EH (cell line): Measurements from ENCODE around the gene ARAP2.

Experiments used
- DNase-seq: peaks from one replicate; pipeline ENCODE4 v3.0.0-alpha.2; 2015; ENCODE audit warnings: low read depth

ARAP2 gene

DNA sequence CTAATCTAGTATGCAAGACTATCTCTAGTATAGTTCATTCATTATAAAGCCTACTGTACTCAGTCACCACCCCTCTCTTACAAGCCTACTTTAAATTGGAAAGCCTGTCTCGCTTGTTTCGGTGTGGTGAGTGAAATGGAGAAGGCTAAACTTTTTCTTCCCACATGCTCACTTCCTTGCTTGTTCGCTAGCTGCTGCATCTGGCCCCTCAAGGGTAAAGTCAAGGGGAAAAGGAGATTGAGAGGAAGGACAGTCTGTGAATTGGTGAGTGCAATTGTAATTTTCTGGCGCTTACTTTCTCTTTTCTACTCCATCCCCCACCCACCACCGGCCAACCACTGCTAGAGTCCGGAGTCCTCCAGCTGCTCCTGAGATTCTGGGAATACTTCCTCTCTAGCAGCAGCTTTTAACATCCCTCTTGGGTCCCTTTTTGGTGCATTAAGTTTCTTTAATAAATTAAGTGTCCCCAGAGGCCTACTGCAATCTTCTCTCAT lies 12.1 kb upstream of the ARAP2 start:
- no peak for DNase-seq

DNA sequence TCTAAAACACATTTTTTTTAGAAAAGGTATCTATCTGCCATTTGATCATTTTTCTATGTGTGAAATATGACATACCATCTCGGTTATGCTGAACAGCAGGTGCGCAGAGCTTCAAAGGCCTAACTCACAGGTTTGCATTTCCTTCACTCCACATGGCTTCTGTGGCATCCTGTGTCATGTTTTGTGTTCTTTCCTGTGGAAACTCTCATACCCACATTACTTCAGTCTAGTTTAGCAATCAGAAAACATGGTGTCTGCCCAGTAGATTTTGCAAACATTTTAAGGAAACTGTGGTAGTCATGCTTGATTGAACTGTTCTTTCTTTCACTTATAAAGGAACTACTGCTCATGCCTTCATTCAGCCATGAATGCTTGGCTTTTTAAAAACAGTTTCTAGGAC lies 11.3 kb upstream of the ARAP2 start:
- DNase-seq = no peak

GRCh38 chr4:36254371-36254770 lies 10.1 kb upstream of the ARAP2 start:
- DNase-seq = no peak

- no peak for DNase-seq
Observed at GRCh38 chr4:36251983-36252382, 7.7 kb upstream of the ARAP2 start.

- no peak for DNase-seq
Observed at GRCh38 chr4:36249610-36250009, 5.3 kb upstream of the ARAP2 start.

DNA sequence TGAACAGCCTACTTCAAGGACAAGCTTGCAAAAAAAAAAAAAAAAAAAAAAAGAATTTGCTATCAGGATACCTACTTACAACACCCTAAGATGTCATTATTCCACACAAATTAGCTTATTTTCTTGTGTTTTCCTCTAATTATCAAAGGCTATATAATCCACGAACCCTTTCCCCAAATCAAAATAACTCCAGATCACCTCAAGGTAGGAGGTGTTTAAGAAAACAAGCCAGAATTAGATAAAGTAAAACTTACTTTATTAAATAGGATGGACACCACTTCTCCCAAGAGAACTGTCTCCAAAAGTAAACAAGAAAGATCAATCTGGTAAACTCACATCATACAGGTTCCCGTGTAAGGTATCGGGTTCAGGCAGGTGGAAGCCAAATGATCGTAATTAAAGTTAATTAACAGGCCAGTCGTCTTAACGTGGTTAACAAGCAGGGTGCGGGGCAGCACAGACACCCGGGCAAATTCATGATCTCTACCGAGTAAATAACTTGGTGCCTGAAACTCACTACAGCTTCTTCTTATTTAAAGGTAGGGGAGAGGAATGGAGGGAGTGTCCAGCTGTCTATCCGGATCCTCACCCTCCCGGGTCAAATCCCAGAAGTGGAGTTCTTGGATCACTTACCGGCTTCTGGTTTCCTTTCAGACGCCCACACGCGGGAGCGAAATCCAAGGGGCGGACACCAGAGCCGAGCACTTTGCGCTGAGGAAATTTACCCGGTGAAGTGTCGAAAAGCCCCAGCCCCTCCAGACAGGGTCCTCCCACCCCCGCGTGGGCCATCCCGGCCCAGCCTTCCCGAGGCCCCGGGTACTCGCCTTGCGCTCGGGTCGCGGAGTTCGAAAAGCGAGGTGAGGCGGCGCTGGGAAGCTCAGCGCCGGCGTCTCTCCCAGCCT lies 708 bp downstream of the ARAP2 start:
- no peak for DNase-seq

DNA sequence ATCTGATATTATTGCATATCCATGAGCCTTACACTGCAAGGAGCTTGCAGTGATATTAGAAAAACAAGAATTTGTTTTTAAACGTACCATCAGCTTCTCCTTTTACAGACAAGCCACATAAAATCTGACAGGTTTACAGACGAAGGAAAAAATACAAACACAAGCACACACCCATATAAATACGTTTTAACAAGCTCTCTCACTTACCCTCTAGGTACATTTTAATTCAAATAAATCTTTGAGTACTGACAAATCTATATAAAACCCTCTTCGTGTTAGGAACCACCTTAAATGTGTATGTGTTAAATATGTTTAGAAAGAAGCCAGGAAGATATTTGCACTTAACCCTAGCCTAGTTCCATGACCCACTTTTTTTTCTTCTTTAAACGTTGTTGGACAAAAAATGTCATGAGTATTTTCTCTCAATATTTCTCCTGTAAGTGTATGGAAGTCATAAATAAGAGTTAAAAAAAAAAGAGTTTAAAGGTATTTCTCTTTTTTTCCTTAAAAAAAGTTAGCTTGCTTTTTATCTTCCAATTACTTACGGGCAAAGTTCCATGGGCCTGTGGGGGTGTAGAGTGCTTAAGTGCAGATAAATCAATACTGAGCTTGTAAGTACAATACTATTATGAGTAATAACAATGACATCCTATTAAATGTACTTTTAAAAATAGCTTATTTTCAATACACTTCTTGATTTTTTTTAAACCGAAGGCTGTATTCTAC lies 1.5 kb downstream of the ARAP2 start:
- no peak for DNase-seq

GRCh38 chr4:36241771-36242170 lies 2.5 kb downstream of the ARAP2 start:
- no peak for DNase-seq

GRCh38 chr4:36237366-36238313 lies 6.7 kb downstream of the ARAP2 start:
- no peak for DNase-seq

GRCh38 chr4:36236159-36236558 lies 8.2 kb downstream of the ARAP2 start:
- DNase-seq = no peak

- no peak for DNase-seq
Observed at GRCh38 chr4:36235306-36235705, 9.0 kb downstream of the ARAP2 start.

DNA sequence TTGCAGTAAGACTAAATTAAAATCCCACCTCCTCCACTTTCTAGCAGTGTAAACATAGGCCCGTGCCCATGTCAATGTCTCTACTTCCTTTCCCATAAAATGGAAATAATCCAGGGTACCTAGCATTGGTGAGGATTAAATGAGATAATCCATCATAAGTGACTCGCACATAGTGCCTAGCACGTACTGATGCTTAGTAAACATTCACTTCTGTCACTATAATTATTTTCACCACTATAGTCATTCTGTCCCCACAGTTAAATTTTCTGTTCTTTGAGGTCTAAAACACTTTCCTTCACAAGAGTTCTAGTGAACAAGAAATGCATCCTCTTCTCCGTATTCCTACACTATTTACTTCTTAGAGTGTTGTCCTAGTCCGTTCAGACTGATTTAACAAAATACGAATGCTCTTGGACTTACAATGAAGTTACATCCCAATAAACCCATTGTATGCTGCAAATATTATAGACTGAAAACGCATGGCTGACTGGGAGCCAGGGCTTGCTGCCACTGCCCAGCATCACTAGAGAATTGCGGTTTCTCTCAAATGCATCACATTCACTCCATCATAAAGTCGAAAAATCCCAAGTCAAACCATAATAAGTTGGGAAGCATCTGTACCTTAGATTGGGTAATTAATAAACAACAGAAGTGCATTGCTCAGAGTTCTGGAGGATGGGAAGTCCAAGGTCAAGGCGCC lies 10.6 kb downstream of the ARAP2 start:
- DNase-seq = no peak

DNA sequence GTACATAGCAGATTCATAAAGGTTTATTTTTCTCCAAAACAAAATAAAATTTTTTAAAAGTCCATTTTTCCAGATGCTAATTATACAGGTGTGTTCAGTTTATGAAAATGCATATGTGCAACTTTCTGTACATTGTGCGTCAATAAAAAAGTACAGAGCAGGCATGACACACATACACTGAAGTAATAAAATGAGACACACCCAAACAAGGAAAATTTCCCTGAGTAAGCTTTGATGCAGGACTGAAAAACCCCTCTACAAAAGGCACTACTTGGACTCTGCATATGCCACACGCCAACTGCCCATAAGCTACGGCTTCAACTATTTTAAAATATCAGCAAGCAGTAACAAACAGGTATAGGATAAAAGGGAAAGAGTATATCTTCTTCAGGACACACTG lies 13.8 kb downstream of the ARAP2 start:
- no peak for DNase-seq

DNA sequence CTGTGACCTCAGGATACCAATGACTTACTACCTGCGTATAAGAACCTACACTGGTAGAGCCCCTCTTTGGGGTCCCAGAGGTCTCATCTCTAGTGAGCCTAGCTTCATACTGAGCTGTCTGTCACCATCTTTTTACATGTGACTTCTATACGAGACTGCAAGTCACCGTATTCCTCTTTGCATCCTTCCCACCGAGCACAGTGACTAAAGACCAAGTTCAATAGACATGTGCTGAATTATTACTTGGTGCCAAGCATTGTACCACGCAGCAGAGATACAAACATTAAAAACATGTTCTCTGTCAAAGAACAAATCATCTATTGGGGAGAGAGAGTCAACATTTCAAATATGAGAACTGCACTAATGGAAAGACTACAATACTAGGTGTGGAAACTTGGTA lies 16.4 kb downstream of the ARAP2 start:
- DNase-seq = no peak

DNA sequence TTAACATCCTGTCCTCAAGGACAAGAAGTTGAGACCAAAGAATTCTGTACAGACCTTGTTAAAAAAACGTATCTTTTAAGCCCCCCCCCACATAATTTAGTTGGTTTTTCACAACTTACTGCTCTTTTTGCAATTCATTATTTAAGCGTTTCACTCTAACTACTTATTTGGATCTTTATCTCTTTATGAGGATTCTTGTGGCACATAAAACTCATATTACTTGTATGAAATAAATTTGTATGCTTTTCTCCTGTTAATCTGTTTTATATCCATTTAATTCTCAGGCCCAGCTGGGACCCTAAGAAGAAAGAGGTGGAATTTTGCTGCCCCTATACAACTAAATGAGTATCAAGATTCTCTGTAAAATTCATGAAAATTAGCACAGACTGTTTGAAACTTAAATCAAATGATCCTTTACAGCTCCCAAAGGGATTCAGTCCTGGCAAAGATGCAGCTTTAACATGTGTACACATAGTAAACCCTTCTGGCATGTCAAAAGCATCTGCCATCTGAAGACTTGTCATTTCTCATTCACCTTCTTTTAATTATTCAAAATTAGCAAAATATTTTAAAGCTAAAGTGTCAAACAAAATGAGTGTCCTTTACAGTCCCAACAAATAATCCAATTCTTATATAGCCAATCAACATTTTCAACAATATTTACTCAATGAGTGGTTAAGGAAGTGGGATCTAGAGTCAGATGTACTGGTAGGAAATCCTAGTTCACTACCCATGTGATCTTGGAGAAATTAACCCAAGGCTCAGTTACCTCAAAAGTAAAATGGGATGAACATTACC lies 17.7 kb downstream of the ARAP2 start:
- DNase-seq = no peak

- DNase-seq = no peak
Observed at GRCh38 chr4:36224972-36225903, 19.1 kb downstream of the ARAP2 start.

- DNase-seq = no peak
Observed at GRCh38 chr4:36222702-36223101, 21.6 kb downstream of the ARAP2 start.

DNA sequence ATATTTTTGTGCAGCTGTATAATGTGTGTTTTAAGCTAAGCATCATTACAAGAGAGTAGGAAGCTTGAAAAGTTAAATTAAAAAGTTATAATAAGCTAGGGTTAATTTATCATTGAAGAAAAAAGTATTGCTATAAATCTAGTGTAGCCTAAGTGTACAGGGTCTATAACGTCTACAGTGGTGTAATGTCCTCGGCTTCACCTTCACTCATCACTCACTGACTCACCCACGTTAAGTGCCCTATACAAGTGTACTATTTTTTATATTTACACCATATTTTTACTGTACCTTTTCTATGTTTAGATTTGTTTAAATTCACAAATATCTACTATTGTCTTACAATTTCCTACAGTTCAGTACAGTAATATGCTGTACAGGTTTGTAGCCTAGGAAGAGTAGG lies 23.5 kb downstream of the ARAP2 start:
- DNase-seq = no peak

- DNase-seq = no peak
Observed at GRCh38 chr4:36218121-36218520, 26.2 kb downstream of the ARAP2 start.

GRCh38 chr4:36215627-36216026 lies 28.7 kb downstream of the ARAP2 start:
- no peak for DNase-seq
